ENCODE results near the gene LDB1. TPM values are rescaled to one million over a fixed set of nuclear protein-coding genes. Genes with fewer than 3 reads are reported as not detected.
A peak's percentile ranks its signal among the peaks of the same experiment; 100 is the strongest.

The LDB1 gene
- total RNA-seq, 1 donor from 2014 or later = 160 TPM

GRCh38 chr10:102122450-102122849 is 2.3 kb upstream of the LDB1 start:
- H3K4me3 Mint-ChIP-seq (ENCODE audit: unreplicated experiment) = peak overlapping the region; percentile 91
- no peak for DNase-seq (ENCODE audit: low spot score)
- no peaks in the 10 kb centered on the region for H3K9me3 Mint-ChIP-seq (ENCODE audit: unreplicated experiment)
- H3K27ac Mint-ChIP-seq (ENCODE audit: unreplicated experiment) = peak overlapping the region; percentile 72
- peaks cover 14% of the 10 kb centered on the region for H3K27me3 Mint-ChIP-seq (ENCODE audit: unreplicated experiment)
- no peak for TF ChIP-seq CTCF (IDR thresholded peaks at IDR 0.05; ENCODE audit: unreplicated experiment)
- no peaks in the 10 kb centered on the region for H3K36me3 Mint-ChIP-seq (ENCODE audit: low read depth, unreplicated experiment)
- H3K4me1 Mint-ChIP-seq (ENCODE audit: unreplicated experiment) = peaks cover 44% of the 10 kb centered on the region

- Mint-ChIP-seq H3K27ac (ENCODE audit: unreplicated experiment) (peak overlapping the region; percentile 72), H3K27me3 (ENCODE audit: unreplicated experiment) (peaks cover 14% of the 10 kb centered on the region), H3K4me1 (ENCODE audit: unreplicated experiment) (peaks cover 49% of the 10 kb centered on the region), H3K9me3 (ENCODE audit: unreplicated experiment) (no peaks in the 10 kb centered on the region), H3K4me3 (ENCODE audit: unreplicated experiment) (peak overlapping the region; percentile 91), H3K36me3 (ENCODE audit: low read depth, unreplicated experiment) (no peaks in the 10 kb centered on the region)
- TF ChIP-seq CTCF (IDR thresholded peaks at IDR 0.05; ENCODE audit: unreplicated experiment) = no peak
- DNase-seq (ENCODE audit: low spot score) = peak; percentile 59
These were observed 1.7 kb upstream of the LDB1 start for GRCh38 chr10:102121739-102122372.

- peak overlapping the region; percentile 92 for H3K27ac Mint-ChIP-seq (ENCODE audit: unreplicated experiment)
- peaks cover 14% of the 10 kb centered on the region for H3K27me3 Mint-ChIP-seq (ENCODE audit: unreplicated experiment)
- TF ChIP-seq CTCF (IDR thresholded peaks at IDR 0.05; ENCODE audit: unreplicated experiment) = no peak
- peaks cover 56% of the 10 kb centered on the region for H3K4me1 Mint-ChIP-seq (ENCODE audit: unreplicated experiment)
- H3K4me3 Mint-ChIP-seq (ENCODE audit: unreplicated experiment) = peak overlapping the region; percentile 91
- H3K36me3 Mint-ChIP-seq (ENCODE audit: low read depth, unreplicated experiment) = no peaks in the 10 kb centered on the region
- peak; percentile 49 for DNase-seq (ENCODE audit: low spot score)
- no peaks in the 10 kb centered on the region for H3K9me3 Mint-ChIP-seq (ENCODE audit: unreplicated experiment)
These were observed 997 bp upstream of the LDB1 start for GRCh38 chr10:102120991-102121738.

GRCh38 chr10:102119417-102120141 is 589 bp downstream of the LDB1 start:
- Mint-ChIP-seq H3K4me1 (ENCODE audit: unreplicated experiment) (peaks cover 64% of the 10 kb centered on the region), H3K27me3 (ENCODE audit: unreplicated experiment) (peaks cover 17% of the 10 kb centered on the region), H3K4me3 (ENCODE audit: unreplicated experiment) (peak overlapping the region; percentile 95), H3K36me3 (ENCODE audit: low read depth, unreplicated experiment) (peaks cover 5% of the 10 kb centered on the region), H3K27ac (ENCODE audit: unreplicated experiment) (peak overlapping the region; percentile 91), H3K9me3 (ENCODE audit: unreplicated experiment) (no peaks in the 10 kb centered on the region)
- peak; percentile 42 for DNase-seq (ENCODE audit: low spot score)
- TF ChIP-seq CTCF (IDR thresholded peaks at IDR 0.05; ENCODE audit: unreplicated experiment) = no peak
